ENCODE measurements around the gene KCNN3. TPM values are rescaled to one million over a fixed set of nuclear protein-coding genes. Genes with fewer than 3 reads are reported as not detected.

Gene KCNN3
- total RNA-seq, 1 experiment from 2014 or later = 0.26 TPM

DNA sequence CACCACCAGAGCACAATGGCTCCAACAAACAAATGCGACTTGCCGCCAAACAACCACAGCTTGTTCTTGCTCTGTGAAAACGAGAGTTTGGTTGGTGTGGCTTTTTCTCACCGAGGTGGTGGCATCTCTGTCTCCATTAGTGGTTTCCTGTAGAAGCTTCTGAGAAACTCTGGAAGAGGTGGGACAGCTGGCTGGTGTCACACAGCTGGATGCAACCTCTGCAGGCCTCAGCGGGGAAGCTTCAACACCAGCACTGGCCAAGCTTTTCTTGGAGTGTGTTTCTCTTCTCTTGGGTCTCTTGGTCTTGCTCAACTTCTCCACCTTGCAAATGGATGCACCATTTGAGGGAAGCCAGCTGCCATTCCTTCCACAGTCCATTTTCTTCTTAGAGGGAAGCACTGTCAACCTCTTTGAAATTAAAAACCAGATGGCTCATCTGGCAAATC is 124.8 kb downstream of the KCNN3 start:
- intact Hi-C loops (cut with micrococcal nuclease) = no loop called here
- peaks cover 83% of the 10 kb centered on the region for H3K27me3 ChIP-seq (ENCODE audit: low read length)
- no peak for ATAC-seq

DNA sequence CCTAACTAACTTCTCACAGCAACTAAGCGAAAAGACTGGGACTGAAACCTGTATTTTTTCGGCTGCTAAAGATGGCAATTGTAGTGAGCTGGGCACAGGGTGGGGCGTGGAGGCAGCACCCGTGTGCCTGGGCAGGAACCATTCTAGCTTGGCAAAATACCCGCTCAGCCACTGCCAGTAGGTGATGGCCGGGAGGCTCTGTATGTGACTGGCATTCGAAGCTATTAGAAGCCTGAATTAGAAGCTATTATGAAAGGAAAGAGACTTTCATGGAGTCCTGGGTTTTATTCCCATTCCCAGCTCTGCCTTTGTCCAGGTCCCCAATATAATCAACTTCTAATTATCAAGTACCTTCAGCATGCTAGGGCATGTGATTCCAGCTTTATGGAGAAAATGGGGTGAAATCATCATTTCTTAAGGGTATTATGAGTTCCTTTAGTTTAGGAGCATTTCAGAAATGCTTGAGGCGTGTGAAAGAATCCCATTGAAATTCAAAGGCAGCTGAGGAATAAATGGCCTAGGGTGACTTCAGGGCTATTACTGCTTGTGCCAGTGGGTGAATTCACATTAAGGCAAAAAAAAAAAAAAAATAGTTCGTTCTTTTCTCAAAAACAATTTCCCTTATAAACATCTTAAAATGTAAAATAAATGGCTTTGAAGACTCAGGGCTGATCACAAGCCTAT is 125.6 kb downstream of the KCNN3 start:
- ATAC-seq (no peak), DNase-seq (no peak)
- H3K27me3 ChIP-seq (ENCODE audit: low read length) = peaks cover 83% of the 10 kb centered on the region
- no peak overlapping the region for H3K4me3 ChIP-seq (ENCODE audit: low read length)
- no peak overlapping the region for H3K4me2 ChIP-seq (ENCODE audit: low read length)
- no peaks in the 10 kb centered on the region for H3K9me3 ChIP-seq (ENCODE audit: low read length)
- no peak overlapping the region for H2AFZ ChIP-seq (ENCODE audit: low read length)
- ChIA-PET CTCF (no interaction called here), POLR2A (ENCODE audit: unreplicated experiment) (no interaction called here)
- no peaks in the 10 kb centered on the region for H3K4me1 ChIP-seq (ENCODE audit: insufficient read depth, low read length)
- H3F3A ChIP-seq (ENCODE audit: low read length, unreplicated experiment) = no peaks in the 10 kb centered on the region
- no peak overlapping the region for H3K9ac ChIP-seq (ENCODE audit: low read length)
- H3K27ac ChIP-seq (ENCODE audit: low read length) = no peak overlapping the region
- TF ChIP-seq, protein P1, sequence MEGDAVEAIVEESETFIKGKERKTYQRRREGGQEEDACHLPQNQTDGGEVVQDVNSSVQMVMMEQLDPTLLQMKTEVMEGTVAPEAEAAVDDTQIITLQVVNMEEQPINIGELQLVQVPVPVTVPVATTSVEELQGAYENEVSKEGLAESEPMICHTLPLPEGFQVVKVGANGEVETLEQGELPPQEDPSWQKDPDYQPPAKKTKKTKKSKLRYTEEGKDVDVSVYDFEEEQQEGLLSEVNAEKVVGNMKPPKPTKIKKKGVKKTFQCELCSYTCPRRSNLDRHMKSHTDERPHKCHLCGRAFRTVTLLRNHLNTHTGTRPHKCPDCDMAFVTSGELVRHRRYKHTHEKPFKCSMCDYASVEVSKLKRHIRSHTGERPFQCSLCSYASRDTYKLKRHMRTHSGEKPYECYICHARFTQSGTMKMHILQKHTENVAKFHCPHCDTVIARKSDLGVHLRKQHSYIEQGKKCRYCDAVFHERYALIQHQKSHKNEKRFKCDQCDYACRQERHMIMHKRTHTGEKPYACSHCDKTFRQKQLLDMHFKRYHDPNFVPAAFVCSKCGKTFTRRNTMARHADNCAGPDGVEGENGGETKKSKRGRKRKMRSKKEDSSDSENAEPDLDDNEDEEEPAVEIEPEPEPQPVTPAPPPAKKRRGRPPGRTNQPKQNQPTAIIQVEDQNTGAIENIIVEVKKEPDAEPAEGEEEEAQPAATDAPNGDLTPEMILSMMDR (conservative IDR thresholded peaks at IDR 0.05; ENCODE audit: low read depth, low read length) = no peak
- TF ChIP-seq EZH2 (IDR thresholded peaks at IDR 0.05; ENCODE audit: low read length, unreplicated experiment) = no peak
- no peak for TF ChIP-seq EZH2phosphoT487 (IDR thresholded peaks at IDR 0.05; ENCODE audit: borderline replicate concordance, low read length)
- no peaks in the 10 kb centered on the region for H3K36me3 ChIP-seq (ENCODE audit: low read depth, low read length)
- H3K79me2 ChIP-seq (ENCODE audit: low read length) = no peaks in the 10 kb centered on the region
- intact Hi-C loops (cut with micrococcal nuclease) = no loop called here
- no peaks in the 10 kb centered on the region for H4K20me1 ChIP-seq (ENCODE audit: low read length)
- H3K9me2 ChIP-seq (replicated peaks; ENCODE audit: low read length) = no peaks in the 10 kb centered on the region
- no TSS peak for BruUV-seq (replicated peaks)

More for the DNA sequence above, 124.8 kb downstream of the KCNN3 start:
- Histone ChIP-seq H3K4me2 (ENCODE audit: low read length) (no peak overlapping the region), H3K79me2 (ENCODE audit: low read length) (no peaks in the 10 kb centered on the region), H4K20me1 (ENCODE audit: low read length) (no peaks in the 10 kb centered on the region), H3K4me3 (ENCODE audit: low read length) (no peak overlapping the region), H3K4me1 (ENCODE audit: insufficient read depth, low read length) (no peaks in the 10 kb centered on the region), H2AFZ (ENCODE audit: low read length) (no peak overlapping the region), H3K9me2 (replicated peaks; ENCODE audit: low read length) (no peaks in the 10 kb centered on the region), H3K9me3 (ENCODE audit: low read length) (no peaks in the 10 kb centered on the region), H3K36me3 (ENCODE audit: low read depth, low read length) (no peaks in the 10 kb centered on the region), H3F3A (ENCODE audit: low read length, unreplicated experiment) (no peaks in the 10 kb centered on the region), H3K27ac (ENCODE audit: low read length) (no peak overlapping the region), H3K9ac (ENCODE audit: low read length) (no peak overlapping the region)
- TF ChIP-seq EZH2phosphoT487 (IDR thresholded peaks at IDR 0.05; ENCODE audit: borderline replicate concordance, low read length) = no peak
- no peak for TF ChIP-seq EZH2 (IDR thresholded peaks at IDR 0.05; ENCODE audit: low read length, unreplicated experiment)
- TF ChIP-seq, protein P1 (conservative IDR thresholded peaks at IDR 0.05; ENCODE audit: low read depth, low read length) = no peak
- CTCF ChIA-PET = no interaction called here
- no peak for DNase-seq
- POLR2A ChIA-PET (ENCODE audit: unreplicated experiment) = no interaction called here
- no TSS peak for BruUV-seq (replicated peaks)

DNA sequence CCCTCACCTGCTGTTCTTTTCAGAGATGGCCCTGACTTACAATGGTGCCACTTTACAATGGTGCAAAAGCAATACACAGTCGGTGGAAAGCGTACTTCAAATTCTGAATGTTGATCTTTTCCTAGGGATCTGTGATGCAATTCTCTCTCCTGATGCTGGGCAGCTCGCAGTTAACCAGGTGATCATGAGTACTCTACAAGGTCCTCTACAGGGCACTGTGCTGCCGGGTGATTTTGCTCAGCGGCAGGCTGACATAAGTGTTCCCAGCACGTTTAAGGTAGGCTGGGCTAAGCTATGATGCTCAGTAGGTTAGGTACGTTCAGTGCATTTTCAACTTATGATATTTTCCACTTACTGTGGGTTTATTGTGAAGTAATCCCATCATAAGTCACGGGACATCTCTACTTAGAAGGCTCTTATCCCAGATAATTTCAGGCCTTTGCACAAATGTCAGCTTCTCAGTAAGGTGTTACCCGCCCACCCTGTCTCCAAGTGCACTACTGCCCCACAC is 126.5 kb downstream of the KCNN3 start:
- Histone ChIP-seq H3K4me2 (ENCODE audit: low read length) (no peak overlapping the region), H4K20me1 (ENCODE audit: low read length) (no peaks in the 10 kb centered on the region), H3K36me3 (ENCODE audit: low read depth, low read length) (no peaks in the 10 kb centered on the region), H3K27ac (ENCODE audit: low read length) (no peak overlapping the region), H3K27me3 (ENCODE audit: low read length) (peaks cover 89% of the 10 kb centered on the region), H2AFZ (ENCODE audit: low read length) (no peak overlapping the region), H3K9ac (ENCODE audit: low read length) (no peak overlapping the region), H3K4me1 (ENCODE audit: insufficient read depth, low read length) (no peaks in the 10 kb centered on the region), H3K9me3 (ENCODE audit: low read length) (no peaks in the 10 kb centered on the region), H3F3A (ENCODE audit: low read length, unreplicated experiment) (no peaks in the 10 kb centered on the region), H3K79me2 (ENCODE audit: low read length) (no peaks in the 10 kb centered on the region), H3K9me2 (replicated peaks; ENCODE audit: low read length) (no peaks in the 10 kb centered on the region), H3K4me3 (ENCODE audit: low read length) (no peak overlapping the region)
- no peak for TF ChIP-seq EZH2 (IDR thresholded peaks at IDR 0.05; ENCODE audit: low read length, unreplicated experiment)
- TF ChIP-seq, protein P1 (conservative IDR thresholded peaks at IDR 0.05; ENCODE audit: low read depth, low read length) = no peak
- no peak for TF ChIP-seq EZH2phosphoT487 (IDR thresholded peaks at IDR 0.05; ENCODE audit: borderline replicate concordance, low read length)
- ChIA-PET CTCF (no interaction called here), POLR2A (ENCODE audit: unreplicated experiment) (no interaction called here)
- no TSS peak for BruUV-seq (replicated peaks)
- no peak for DNase-seq
- intact Hi-C loops (cut with micrococcal nuclease) = no loop called here
- ATAC-seq = no peak
